NCI-H1092 treated with DMSO at 0.1 percent for 48 hours (cell line): ENCODE measurements around the gene PGC.

ENCODE experiments used
- DNase-seq: peaks from one replicate; lab custom pipeline; 2025; lab: John Stamatoyannopoulos, UW

Gene PGC

GRCh38 chr6:41697861-41698781 is 49.1 kb downstream of the PGC start:
- no peak for DNase-seq

- DNase-seq: no peak
Measured at GRCh38 chr6:41696788-41697187, 50.4 kb downstream of the PGC start.

- DNase-seq: no peak
Measured at GRCh38 chr6:41695825-41696224, 51.4 kb downstream of the PGC start.

- no peak for DNase-seq
Measured at GRCh38 chr6:41694815-41695526, 52.2 kb downstream of the PGC start.

GRCh38 chr6:41693281-41694240 is 53.6 kb downstream of the PGC start:
- no peak for DNase-seq

- DNase-seq: no peak
Measured at GRCh38 chr6:41692730-41693129, 54.5 kb downstream of the PGC start.

GRCh38 chr6:41692080-41692675 is 55.0 kb downstream of the PGC start:
- DNase-seq: no peak

- no peak for DNase-seq
Measured at GRCh38 chr6:41691426-41692079, 55.6 kb downstream of the PGC start.

GRCh38 chr6:41690541-41691330 is 56.5 kb downstream of the PGC start:
- no peak for DNase-seq

GRCh38 chr6:41689171-41690008 is 57.8 kb downstream of the PGC start:
- no peak for DNase-seq

GRCh38 chr6:41688256-41688965 is 58.8 kb downstream of the PGC start:
- no peak for DNase-seq

GRCh38 chr6:41687501-41688175 is 59.6 kb downstream of the PGC start:
- DNase-seq: no peak
